HL-60/S4 treated with phorbol 12-myristate 13-acetate at 8.2 ng/mL for 4 days and 3 days (cell line): ENCODE measurements around the gene SORBS1.

ENCODE experiments used
- in situ Hi-C: fragments of 300-500 bp; cut with MboI; formaldehyde crosslinking; loops from 2 replicates; pipeline ENCODE4 v1.15.0; 2022; ENCODE audit warnings: low sequenced_read_pairs

The SORBS1 gene

GRCh38 chr10:95332666-95333249 lies 228.4 kb downstream of the SORBS1 start:
- in situ Hi-C loops = no loop called here

- in situ Hi-C loops = no loop called here
Measured at GRCh38 chr10:95331596-95332130, 229.5 kb downstream of the SORBS1 start.

DNA sequence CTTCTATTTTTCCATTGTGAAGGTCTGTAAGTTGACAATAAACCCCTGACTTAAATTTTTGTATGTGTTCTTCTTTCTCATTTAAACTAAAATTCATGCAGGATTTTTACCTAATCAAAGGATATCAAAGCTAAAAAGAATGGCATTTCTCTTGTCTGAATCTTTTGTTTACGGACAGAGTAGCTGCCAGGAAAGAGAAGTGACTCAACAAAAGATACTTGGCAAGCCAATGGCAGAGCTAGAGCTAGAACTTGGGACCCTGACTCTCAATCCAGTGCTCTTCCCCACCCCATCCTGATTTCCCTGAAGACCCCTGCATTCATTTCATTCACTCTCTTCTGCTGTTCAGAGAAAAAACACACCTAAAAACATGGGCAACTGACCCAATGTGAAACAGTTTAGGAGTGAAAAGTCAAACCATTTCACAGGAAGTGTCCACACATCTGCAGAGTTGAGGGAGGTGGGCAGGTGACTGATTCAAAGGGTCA lies 230.2 kb downstream of the SORBS1 start:
- in situ Hi-C loops = no loop called here

DNA sequence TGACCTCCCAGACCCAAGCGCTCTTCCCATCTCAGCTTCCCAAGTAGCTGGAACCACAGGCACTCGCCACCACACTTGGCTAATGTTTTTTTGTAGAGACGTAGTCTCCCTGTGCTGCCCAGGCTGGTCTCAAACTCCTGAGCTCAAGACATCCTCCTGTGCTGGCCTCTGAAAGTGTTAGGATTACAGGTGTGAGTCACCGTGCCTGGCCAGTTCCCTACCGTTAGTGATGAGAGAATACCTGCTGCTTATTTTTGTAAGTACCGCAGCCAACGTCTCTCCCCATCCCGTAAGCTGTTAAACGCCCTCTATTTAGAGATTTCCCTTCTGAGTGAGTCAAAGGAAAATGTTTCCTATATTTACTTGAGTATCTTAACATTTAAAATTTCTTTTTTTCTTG lies 231.9 kb downstream of the SORBS1 start:
- in situ Hi-C loops = no loop called here

DNA sequence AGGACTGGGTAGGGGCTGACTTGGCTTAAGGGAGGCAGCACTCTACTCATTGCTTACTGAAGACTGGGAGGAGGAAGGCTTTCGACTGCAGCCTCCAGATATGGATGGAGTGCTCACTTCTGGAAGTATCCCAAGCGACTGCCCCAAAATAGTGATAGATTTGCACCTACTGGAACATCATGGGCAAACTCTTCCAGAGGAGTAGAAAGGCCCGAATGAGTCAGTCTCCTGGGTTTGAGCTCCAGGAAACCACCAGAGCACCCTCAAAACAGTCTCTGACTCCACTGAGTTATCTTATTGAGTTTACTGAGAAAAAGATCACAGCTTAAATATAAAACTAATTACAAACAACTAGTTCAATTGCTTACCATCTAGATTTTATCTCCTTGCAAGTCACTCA lies 233.2 kb downstream of the SORBS1 start:
- in situ Hi-C loops = no loop called here

- in situ Hi-C loops = no loop called here
Measured at GRCh38 chr10:95327367-95327766, 233.8 kb downstream of the SORBS1 start.

DNA sequence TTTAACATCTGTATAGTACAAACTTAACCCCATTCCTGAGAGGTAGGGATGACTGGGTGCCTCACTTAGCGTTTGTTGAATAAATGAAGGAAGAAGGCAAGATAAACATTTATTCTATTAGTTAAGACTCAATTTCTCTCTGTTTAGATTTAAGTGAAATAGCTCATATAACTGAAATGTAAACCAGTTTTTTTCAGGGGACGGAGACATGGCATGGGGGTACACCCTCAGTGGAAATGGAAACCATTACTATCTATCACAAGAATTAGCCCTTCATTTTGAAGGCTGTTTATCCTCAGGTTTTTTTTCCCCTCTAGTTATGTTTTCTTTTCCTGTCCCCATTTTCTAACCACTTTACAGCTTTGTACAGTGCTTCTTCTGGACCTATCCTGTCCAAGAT lies 234.8 kb downstream of the SORBS1 start:
- in situ Hi-C loops = no loop called here

- in situ Hi-C loops = no loop called here
Measured at GRCh38 chr10:95325863-95326262, 235.3 kb downstream of the SORBS1 start.

GRCh38 chr10:95324436-95325268 lies 236.5 kb downstream of the SORBS1 start:
- in situ Hi-C loops = no loop called here

DNA sequence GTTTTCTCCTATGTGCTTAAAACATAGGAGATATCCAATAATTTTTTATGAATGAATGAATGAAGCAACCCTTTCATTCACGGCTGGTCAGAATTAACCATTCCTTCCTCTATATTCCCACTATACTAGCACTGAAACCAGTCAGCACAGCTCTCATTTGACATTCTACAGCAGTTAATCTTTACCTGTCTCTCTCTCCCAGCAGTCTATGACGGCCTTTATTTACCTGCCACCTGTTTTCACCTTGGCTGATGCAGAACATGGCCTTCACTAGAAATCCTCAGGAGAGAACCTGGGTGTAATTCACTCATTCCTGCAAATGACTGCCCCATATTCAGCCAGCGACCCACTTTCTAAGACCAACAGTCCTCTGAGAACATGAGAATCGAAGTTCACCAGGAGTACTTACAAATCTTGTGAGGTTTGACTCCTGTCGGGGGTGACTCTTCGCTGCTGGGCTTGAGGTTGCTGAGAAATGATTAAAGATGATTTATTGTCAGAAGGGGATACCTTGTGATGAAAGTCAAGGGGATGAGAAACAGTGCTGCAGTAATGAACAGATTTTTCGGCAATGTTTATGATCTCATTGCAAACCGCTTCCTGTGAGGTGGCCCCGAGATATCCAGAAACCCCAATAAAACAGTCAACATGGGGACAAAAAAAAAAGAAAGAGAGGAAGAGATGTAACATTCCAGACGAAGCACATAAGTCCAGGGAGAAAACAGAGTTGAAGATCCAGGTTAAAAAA lies 239.4 kb downstream of the SORBS1 start:
- in situ Hi-C loops = no loop called here

GRCh38 chr10:95319239-95319638 lies 241.9 kb downstream of the SORBS1 start:
- in situ Hi-C loops = no loop called here

- in situ Hi-C loops = no loop called here
Measured at GRCh38 chr10:95315509-95315908, 245.7 kb downstream of the SORBS1 start.

GRCh38 chr10:95314192-95314918 lies 246.8 kb downstream of the SORBS1 start:
- in situ Hi-C loops = no loop called here

DNA sequence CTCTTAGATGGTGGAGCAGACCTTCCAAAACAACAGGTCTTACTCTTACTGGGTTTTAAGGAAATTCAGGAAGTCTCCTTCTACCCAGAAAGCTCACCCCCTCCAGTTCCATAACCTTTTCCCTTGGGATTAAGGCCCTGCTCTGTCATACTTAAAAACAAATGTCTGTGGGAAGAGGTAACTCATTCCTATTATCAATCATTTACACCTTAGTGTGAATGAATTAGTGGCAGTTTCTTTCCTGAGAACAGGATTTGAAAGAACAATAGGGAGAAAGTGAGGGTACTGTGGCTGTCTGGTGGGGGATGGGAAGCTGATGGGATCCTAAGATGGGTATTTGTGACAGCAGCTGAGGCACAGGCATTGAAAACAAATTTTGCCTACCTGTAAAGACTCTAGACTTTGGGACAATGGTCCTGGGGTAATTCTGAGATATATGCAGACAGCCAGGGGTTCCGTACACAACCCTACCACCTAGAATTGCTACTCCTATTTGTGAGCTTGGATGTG lies 248.1 kb downstream of the SORBS1 start:
- in situ Hi-C loops = no loop called here

GRCh38 chr10:95312257-95312656 lies 248.9 kb downstream of the SORBS1 start:
- in situ Hi-C loops = no loop called here

DNA sequence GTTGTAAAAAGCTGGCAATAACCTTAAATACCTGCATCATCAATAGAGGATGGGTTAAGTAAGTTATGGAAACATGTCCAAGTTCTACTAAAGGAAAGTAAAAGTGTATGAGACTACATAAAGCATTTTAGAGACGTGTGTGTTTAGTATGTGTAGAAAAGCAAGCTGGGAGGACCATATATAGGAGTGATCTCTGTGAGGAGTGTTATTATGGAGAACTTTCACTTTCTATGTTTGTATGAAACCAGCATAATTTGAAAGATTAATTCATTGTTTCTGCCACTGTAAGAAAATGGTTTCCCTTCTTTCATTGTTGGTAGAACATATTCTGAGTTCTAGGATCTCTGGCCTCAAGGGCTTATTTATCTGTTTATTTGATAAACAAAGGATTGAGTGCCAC lies 251.2 kb downstream of the SORBS1 start:
- in situ Hi-C loops = no loop called here

- in situ Hi-C loops = no loop called here
Measured at GRCh38 chr10:95308389-95309302, 252.5 kb downstream of the SORBS1 start.

DNA sequence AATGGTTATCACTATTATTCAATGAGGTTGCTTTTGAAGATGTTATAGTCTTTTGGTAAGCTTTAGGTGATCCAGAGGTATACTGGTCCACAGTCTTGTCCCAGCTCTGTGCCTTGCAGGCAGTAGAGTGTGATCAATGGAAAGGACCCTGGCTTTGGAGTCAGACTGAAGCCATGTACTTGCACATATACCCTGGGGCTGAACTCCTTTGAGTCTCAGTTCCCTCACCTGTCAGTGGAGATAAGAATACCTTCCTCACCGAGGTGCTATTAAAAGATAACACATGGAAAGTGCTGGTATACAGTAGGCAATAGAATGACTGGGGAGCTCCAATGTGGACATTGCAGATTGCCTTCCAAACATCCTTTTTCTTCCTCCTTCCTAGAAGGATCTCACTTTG lies 254.3 kb downstream of the SORBS1 start:
- in situ Hi-C loops = no loop called here

DNA sequence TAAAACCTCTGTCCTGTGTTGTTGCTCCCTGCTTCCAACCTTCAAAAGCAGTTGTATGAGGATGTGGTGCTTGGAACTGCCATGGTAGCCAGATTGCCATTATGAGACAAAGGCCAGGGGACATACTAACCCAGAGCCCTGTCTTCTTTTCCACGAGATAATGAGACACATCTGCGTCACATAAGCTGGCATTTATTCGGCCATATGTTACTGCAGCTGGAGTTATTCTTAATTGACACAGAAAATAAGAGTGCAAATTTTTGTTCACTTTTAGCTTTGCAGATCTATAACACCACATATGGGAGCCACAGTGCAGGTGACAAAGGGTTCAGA lies 254.9 kb downstream of the SORBS1 start:
- in situ Hi-C loops = no loop called here
